GM21717 (cell line): Measurements from ENCODE around the gene EXOC4.
"Not testable (repeated sequence)": the region's sequence is repeated elsewhere in the genome, so short reads cannot be mapped to it uniquely, and the experiment has no call there.

ENCODE experiments used
- ATAC-seq: cut with Tn5 transposase; IDR thresholded peaks from one replicate; pipeline ENCODE4 v1.9.1; 2021; ENCODE audit warnings: mild to moderate bottlenecking, moderate library complexity; ENCODE audit not compliant: unreplicated experiment

EXOC4 gene

DNA sequence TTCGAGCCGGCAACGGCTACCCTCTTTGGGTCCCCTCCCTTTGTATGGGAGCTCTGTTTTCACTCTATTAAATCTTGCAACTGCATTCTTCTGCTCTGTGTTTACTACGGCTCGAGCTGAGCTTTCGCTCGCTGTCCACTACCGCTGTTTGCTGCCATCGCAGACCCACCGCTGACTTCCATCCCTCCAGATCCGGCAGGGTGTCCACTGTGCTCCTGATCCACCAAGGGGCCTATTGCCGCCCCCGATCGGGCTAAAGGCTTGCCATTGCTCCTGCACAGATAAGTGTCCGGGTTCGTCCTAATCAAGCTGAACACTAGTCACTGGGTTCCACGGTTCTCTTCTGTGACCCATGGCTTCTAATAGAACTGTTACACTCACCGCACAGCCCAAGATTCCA is 653.7 kb downstream of the EXOC4 start:
- not testable (repeated sequence) for ATAC-seq

DNA sequence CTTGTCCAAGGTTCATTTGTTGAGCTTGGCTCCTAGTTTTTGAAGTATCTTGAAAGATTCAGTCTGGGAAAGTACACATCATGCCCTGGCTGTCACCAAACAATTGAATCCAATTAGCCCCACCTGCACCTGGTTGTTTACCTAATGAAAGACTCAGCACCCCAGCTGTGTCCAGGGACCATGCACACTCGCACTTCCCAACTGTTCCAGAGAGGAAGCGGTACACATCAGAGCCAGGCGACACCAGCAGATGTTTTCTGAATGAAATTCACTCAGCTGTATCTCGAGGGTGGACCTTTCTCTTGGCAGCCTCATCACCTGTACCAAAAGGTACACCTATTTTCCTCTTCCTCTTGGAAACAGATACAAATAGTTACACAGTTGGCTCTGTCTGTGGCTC is 657.9 kb downstream of the EXOC4 start:
- ATAC-seq = no peak

DNA sequence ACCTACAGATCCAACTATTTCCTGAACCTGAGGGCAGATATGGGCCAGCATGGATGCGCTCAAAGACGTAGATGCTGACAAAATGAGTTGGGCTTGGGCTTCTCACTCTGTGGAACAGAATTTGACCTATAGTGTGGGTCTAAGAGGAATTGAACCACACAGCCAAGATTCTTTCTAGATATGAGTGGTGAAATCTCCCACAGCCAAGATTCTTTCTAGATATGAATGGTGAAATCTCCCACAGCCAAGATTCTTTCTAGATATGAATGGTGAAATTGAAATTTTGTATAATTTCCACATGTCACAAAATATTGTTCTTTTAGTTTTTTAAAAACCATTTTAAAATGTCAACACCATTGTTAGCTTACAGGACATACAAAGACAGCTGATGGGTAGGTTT is 658.8 kb downstream of the EXOC4 start:
- peak; percentile 75 for ATAC-seq

DNA sequence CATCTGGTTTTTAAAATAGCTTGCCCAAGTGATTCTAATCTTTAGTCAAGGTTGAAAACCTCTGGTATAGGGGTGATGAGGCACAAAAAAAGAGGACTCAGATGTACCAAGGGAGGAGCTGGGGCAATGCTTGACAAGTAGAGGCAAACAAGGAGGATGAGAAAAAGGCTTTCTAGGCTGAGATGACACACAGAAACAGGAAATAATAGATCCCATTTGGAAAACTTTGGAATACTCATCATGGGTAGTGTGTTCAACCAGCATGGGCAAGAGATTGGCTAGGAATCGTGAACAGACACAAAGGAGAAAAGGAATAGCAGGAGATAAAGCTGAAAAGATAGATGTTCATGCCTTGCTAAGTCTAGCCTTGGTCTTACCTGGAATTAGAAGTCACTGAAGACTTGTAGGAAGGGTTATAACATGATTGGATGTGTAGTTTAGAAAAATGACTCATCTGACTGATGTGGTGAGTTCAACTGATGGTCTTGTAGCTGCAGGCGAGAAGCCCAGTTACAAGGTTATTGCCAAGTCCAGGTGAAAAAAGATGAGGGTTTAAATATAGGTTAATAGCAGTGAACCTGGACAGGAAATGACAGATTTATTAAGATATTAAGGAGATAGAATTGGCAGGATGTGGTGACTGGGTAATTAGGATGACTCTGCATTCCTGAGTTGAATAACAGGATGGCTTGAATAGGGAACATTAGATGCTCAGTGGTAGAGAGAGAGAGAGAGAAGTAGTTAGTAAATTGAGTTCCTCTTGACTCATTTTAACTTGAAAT is 660.2 kb downstream of the EXOC4 start:
- no peak for ATAC-seq

DNA sequence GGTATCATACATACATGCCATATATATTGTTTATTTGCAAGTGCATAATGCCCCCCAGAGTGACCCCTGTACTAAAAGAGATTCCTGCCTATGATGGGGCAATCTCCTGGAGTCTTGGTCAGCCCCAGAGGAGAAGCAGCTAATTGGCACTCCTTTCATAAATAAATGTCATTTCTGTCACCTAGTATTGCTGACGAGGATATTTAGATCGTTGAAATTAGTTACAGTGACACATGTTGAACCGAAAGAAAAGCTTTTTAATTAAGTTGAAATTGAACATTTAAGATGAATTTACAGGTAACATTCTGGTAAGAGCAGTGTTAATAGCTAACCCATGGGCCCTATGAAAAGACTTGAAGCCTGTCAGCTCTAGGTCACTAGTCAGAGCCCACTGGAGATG is 663.7 kb downstream of the EXOC4 start:
- ATAC-seq = no peak

DNA sequence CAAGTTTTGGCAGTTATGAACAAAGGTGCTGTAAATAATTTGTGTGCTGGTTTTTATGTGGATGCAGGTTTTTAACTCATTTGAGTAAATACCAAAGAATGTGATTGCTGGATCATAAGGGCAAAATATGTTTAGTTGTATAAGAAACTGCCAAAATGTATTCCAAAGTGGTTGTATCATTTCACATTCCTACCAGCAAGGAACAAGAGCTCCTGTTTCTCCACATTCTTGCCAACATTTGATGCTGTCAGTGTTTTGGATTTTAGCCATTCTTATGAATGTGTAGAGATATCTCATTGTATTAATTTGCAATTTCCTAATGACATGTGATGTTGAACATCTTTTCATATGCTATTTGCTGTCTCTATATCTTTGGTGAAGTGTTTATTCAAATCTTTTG is 666.9 kb downstream of the EXOC4 start:
- ATAC-seq = no peak

DNA sequence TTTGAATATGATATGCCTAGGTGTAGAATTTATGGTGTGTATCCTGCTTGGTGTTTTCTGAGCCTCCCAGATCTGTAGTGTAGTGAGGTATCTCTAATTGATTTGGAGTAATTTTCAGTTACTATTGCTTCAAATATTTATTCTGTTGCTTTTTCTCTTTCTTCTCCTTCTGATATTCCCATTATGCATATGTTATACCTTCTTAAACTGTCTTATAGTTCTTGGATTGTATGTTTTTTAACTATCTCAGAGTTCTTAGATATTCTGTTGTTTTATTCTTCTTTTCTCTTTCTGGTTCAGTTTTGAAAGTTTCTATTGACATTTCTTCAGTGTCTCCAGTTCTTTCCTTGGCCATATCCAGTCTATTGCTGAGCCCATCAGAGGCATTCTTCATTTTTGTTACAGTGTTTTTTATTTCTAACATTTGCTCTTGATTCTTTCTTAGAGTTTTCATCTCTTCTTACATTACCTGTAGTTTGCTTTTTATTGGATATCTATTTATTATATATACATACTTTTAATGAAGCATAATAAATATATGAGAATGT is 668.8 kb downstream of the EXOC4 start:
- ATAC-seq = no peak

DNA sequence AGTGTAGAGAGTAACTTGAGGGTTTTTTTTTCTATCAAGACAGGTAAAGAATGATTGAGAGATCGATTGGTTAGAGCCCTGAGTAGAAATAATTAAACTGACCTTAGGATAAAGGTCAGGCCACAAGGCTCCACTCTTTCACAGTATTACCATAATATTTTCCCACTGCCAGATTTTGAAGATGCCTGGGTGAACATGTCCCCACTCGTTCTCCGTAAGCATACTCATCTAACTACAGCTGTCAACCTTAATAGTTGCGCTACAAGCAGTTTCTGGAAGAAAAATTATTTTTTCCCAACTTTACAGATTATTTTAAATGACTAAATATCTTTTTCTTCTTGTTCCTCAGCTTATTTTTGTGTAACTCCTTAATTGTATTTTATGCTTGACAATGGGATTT is 671.1 kb downstream of the EXOC4 start:
- no peak for ATAC-seq

DNA sequence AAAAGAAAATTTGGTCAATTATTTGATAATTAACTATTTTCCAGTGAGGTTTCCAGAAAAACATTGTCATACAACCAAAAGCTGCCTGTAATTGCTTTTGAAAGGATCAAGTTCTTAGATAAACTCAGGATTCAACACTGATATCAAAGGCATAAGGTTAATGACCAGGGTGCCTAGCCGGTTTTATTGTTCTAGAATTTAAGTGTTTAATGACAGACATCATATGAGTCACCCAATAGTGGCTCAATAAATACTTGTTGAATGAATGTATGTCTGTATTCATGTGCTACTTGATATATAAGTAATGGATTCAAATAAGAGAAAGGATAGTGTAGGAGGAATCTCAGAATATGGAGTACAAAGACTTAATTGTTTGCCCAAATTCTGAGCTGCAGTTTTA is 678.2 kb downstream of the EXOC4 start:
- no peak for ATAC-seq

DNA sequence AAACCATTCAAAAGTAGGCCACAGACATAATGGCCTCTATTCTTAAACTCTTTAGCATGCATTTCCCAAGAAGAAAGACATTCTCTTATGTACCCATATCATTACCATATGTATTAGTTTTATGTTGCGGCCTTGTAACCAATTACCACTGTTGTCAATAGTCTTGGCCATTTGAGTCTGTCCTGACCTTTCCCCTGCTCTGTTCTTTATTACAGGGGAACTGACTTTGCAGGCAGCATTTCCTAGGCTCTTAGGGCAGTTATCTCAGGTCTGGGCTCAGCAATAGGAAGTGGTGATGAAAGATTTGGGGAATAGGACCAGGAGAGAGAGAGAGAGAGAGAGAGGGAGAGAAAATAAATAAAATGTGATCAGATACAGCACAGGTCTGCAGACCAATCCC is 679.7 kb downstream of the EXOC4 start:
- no peak for ATAC-seq

DNA sequence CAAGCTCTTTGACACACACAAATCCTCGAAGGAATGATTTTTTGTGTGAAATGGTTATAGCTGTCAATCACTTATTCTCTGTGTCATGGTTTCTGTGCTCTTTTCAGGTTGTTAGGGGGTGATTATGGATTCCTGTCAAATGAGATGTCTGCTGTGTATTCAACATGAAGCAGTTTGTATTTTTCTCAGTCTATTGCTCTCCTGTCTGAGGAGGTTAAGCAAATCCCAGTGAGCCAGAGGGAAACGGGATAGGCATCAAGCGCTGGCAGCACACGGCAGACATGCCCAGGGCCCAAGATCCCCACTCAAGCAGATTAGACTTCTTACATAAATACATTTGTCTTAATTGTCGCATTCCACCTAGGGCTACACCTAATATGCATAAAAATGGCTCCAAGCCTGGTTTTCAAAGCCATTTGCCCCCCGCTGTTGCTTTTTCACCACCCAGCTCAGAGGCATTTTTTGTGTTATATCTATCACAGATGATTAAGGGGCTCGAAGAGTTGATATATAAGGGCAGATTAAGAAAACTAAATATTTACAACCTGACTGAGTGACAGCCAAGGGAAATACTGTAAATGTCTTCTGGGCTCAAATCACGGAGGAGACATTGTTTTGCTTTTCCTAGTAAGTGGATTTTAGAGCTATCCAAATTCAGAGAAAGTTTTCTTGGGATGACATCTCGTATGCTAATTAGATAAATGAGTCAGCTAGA is 681.5 kb downstream of the EXOC4 start:
- ATAC-seq = no peak

DNA sequence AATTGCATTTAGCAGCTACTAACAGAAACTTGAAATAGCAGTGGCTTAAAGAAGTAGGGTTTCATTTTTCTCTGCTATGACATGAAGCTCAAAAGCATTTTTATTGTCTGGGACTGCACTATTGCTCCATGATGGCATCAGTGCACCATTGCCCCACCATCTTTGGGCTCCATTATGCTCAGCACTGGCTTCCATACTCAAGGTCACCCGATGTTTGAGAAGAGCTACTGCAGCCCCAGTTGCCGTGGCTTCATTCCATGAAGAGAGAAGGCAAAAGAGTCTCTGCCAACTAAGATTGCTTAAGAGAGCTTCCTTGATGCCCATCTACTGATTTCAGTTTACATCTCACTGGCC is 682.1 kb downstream of the EXOC4 start:
- ATAC-seq = no peak

DNA sequence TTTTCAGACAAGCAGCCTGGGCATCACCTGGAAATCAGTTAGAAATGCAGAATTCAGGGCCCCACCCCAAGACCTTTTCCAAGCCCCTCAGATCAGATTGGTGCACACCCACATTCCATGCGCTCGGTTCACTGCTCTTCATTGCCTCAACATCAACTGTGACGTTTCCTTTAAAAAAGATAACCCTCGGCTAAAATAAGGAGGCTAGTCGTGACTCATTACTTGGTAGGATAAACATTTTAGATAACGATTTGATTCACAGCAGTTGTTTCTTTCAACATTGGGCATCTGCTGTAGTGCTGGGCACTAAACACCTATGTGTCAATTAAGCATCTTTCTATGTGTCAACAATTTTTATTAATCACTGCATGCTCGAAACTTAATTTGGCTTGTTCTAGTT is 683.2 kb downstream of the EXOC4 start:
- ATAC-seq = no peak

DNA sequence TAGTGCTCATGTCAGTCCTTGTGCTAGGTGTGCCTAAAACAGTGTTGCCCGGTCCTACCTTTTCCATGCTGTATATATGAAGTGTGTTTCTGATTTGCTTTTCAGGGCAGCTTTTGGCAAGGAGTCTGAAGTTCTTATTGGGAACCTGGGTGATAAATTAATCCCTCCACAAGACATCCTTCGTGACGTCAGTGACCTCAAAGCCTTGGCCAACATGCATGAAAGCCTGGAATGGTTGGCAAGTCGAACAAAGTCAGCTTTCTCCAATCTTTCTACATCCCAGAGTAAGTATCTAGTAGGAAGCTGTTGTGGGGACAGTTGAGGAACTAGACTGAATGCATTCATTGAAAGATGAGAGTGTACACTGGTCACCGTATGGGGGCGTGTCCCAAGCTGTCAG is 684.9 kb downstream of the EXOC4 start:
- ATAC-seq = no peak

DNA sequence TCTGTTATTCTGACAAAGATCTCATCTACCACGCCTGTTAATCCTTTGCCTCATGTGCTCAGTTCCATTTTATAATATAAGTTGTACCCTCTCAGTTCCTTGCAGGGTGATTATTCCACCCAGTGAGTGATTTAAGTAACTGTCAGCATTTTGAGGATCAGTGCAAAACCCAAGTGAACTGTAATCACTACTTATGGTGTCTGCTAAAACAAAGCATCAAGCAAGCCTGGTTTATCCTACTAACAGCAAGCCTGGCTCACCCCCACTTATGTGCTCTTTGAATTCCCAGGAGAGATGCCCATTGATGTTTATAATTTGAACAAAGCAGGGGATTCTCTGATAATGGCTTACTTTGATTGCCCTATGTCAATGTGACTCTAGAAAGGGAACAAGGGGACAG is 687.5 kb downstream of the EXOC4 start:
- no peak for ATAC-seq

DNA sequence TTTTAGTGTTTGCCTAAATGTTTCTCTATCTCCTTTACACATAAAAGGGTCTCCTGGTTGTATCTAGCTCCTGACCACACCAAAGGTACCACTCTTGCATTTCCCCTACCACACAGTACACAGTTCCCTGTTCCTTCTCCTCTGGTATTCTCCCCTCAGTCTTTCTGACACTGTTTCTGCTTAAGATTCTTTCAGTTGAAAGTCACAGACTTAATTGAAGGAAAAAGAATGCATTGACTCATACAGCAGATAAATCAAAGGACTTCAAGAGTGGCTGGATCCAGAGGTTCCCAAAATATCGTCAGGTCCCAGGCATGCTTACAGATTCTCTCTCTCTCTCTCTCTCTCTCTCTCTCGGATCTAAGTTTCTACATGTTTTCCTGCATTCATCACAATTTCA is 688.6 kb downstream of the EXOC4 start:
- ATAC-seq = no peak

DNA sequence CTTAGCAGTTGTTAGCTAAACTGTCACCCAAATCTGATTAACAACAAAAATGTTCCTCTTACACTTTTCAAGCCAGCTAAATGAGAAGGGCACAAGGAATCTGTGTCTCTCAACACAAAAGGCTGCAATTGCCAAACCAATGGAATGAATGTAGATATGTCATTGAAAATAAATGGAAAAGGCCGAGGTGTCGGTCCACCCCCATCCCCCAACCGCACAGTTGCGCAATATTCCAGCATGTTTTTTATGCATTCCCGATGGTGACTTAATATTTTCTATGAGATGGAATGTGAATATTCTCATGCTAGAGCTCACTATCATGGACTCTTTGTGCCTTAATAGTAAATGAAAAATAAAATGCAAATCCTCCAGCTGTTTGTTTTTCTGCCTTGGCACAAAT is 692.6 kb downstream of the EXOC4 start:
- no peak for ATAC-seq

DNA sequence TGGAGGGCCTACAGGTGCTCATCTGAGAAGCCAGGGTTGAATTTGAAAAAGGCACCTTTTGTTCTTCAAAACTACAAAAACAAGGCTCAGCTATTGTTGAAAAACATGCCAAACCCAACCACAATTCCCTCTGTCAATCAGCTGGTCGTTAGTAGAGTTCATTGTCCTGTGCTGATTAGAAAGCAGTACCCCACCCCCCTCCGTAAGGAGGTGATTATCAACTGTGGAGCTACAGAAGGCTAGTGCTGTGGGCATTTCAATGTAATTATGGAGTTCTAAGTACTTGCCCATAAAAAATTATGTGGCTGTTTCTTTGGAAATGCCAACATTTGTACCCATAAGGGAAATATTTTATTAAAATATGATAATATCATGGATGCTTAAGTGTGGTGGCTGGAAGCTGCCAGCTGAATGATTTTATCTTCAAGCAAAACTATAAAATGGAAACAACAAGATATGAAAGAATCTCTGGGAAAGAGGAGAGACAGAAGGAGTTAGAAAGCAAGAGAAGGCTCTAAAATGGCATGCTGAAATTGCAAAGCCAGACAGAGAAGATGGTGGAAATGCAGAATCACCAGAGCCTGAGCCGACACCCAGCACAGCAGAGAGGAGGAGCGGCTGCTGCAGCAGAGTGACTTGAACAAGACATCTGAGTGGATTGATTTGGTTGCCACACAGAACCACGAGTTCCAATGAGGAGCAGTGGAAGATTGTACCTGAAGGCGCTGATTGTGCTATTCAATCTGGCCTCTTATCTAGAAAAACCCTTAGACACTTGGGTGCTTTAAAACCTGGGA is 694.8 kb downstream of the EXOC4 start:
- no peak for ATAC-seq

DNA sequence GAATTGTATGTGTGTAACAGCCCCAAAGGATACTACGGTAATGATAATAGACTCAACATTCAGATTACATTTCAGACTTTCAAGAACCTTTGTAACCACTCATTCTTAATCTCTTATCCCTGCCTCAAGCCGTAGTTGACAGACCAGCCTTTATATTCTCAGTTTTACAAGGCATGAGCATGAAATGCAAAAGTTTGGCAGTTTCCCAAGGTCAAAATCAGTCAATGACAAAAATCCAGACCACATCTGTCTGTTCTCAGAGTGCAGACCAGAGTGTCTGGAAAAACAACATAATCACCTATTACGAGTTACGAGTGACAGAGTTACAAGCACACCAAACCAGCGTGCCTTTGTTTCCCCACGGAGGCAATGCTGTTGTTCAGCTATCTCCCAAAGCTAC is 695.7 kb downstream of the EXOC4 start:
- no peak for ATAC-seq

DNA sequence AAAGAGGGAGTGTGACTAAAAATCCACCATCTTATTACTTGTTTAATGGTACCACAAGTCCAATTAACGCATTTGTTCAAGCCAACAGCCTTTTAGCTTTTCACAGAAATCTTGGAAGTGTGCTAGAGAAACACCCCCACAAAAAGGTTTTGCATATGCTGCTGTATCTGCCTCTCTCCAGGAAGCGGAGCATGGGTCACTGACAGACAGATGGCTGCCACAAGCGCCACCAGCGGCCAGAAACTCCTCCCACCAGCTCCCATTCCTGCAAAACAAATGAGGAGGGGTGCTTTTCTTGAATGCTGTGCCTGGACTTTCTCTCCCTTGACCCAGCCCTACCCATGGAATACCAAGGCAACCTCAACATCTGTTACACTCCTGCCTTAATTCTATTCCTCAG is 698.0 kb downstream of the EXOC4 start:
- ATAC-seq = no peak

DNA sequence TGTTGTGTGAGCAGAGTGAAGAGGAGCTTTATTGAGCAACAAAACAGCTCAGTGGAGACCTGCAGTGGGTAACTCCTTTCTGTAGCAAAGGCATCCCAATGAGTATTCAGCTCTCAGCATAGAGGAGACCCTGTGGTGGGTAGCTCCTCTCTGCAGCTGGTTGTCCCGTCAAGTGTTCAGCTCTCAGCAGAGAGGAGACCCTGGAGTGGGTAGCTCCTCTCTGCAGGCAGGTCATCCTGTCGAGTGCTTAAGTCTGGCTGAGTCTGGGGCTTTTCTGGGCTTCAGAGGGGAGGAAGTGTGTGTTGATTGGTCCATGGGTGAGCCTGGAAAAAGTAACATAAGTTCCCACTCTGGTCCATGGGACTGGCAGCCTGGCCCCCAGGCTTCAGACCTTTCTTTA is 702.3 kb downstream of the EXOC4 start:
- ATAC-seq = no peak

DNA sequence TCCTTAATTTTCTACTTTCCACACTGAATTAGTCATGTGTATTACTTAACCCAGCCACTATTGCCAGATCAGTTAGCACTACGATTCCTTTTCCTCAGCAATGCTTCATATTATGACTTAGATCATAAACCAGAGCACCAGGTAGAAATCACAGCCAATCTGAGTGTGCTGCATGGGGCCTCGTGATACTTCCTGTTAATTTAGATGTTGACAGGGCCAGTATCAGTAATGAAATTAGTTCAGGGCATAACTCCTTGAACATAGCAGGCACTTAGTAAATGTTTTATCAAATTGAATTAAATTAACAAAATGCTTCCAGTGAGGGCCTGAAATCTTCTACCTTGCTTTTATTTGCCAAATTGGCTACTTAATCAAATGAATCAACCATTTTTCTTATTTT is 705.0 kb downstream of the EXOC4 start:
- no peak for ATAC-seq
